GM12872 (cell line): ENCODE results near the gene FOXO4.

Experiments
- TF ChIP-seq, protein P1 (sequence below): IDR thresholded peaks from 3 replicates; pipeline ENCODE4 v1.5.1; 2011; ENCODE audit warnings: low read depth, mild to moderate bottlenecking, low read length, moderate library complexity; ENCODE audit not compliant: insufficient read depth

The FOXO4 gene

DNA sequence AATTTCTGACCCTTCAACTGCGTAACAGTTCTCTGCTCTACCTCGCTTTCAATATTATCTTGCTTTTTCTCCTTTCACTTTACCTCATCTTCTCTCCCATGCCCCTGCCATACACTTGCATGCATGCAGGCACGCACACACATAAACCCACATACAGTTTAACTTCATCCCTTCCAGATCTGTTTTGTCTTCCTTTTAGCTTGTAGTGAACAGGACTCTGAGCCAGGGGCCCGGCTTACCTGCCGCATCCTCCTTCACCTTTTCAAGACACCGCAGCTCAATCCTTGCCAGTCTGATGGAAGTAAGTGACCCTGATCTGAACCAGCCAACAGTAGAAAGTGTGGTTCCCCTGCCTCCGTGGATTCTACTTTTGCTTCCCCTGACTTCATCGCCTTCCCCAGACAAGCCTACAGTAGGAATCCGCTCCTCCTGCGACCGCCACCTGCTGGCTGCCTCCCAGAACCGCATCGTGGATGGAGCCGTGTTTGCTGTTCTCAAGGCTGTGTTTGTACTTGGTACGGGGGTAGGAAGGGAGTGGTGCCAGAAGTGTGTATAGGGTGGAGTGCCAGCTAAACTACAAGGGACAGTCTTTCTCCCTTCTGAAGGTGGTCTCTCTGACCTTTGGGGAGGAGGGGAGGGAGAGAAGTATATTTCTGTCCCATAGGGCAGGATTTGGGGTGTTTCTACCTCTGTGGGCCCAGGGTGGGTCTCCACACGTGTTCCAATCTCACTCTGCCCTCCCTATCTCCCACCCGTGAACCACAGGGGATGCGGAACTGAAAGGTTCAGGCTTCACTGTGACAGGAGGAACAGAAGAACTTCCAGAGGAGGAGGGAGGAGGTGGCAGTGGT is 33.5 kb downstream of the FOXO4 start:
- TF ChIP-seq, protein P1, sequence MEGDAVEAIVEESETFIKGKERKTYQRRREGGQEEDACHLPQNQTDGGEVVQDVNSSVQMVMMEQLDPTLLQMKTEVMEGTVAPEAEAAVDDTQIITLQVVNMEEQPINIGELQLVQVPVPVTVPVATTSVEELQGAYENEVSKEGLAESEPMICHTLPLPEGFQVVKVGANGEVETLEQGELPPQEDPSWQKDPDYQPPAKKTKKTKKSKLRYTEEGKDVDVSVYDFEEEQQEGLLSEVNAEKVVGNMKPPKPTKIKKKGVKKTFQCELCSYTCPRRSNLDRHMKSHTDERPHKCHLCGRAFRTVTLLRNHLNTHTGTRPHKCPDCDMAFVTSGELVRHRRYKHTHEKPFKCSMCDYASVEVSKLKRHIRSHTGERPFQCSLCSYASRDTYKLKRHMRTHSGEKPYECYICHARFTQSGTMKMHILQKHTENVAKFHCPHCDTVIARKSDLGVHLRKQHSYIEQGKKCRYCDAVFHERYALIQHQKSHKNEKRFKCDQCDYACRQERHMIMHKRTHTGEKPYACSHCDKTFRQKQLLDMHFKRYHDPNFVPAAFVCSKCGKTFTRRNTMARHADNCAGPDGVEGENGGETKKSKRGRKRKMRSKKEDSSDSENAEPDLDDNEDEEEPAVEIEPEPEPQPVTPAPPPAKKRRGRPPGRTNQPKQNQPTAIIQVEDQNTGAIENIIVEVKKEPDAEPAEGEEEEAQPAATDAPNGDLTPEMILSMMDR: peak; percentile 82

DNA sequence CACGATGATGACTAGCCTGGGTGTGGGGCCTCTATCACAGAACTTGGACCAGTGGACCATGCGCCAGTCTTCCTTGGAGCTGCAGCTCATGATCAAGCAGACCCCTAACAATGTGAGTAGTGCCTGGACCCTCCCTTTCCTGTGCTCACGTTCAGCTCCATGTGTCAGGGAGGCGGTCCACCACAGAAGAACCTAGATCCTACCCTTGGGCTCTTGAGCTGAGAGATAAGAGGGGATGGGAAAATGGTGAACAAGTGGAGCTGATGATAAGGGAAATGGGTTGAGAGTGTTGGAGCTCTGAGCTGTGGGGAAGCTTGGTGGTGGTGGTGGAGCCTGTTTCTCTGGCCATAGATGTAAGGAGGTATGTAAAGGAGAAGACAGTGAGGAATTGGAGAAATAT is 35.9 kb downstream of the FOXO4 start:
- TF ChIP-seq, protein P1: no peak

DNA sequence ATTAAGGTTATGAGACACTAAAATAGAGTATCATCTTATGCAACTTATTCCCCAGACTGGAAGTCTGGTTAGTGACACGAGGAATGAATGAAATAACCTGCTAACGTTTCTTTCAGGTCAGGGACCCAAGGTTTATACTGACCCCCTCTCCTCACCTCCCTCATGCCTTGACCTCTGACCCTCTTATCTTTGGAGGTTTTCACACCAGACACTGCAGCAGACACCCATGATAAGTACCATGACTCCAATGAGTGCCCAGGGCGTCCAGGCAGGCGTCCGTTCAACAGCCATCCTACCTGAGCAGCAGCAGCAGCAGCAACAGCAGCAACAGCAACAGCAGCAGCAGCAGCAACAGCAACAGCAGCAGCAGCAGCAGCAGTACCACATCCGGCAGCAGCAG is 44.8 kb downstream of the FOXO4 start:
- TF ChIP-seq, protein P1: no peak

DNA sequence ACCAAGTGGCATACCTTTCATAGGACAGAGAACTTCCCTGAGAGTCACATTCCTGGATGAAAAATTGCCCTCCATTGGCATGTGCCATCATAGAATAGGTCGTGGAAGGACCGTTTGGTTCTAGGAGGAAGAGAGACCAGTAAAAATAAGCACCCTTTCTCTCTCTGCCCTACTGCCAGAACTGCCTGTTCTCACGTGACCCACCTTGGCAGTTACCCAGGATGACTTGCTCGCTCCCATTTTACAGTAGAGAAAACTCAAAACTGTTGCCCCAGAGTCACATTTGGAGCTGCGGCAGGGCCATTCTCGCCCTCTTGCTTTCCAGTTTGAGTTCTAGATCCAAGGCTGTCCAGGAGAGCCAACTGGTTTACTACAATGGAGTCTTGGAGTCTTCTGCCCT is 47.9 kb downstream of the FOXO4 start:
- TF ChIP-seq, protein P1: no peak

DNA sequence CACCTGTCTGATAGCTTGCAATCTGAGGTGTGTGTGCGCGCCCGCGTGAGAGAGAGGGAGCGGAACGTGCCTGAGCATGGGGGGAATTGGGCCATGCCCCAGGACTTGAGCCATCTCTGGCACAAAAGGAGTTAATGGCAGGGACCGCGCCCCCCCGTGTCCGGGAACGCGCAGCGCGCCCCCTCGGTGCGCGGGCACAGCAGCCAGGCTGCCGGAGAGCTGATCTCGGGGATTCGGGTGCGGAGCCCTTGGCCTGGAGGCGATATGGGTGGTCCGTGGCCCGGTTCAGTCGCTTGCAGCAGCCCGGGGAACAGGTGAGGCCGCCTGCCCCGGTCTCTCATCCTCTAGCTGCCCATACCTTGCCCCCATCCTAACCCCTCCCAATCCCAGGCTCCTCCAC is 49.0 kb downstream of the FOXO4 start, which contains the start of gene NLGN3:
Gene NLGN3, plus strand, starts transcription at position 191 of the 400 bp plus-strand sequence. CDS start 2,909 bp downstream, outside the sequence.
- TF ChIP-seq, protein P1: no peak

DNA sequence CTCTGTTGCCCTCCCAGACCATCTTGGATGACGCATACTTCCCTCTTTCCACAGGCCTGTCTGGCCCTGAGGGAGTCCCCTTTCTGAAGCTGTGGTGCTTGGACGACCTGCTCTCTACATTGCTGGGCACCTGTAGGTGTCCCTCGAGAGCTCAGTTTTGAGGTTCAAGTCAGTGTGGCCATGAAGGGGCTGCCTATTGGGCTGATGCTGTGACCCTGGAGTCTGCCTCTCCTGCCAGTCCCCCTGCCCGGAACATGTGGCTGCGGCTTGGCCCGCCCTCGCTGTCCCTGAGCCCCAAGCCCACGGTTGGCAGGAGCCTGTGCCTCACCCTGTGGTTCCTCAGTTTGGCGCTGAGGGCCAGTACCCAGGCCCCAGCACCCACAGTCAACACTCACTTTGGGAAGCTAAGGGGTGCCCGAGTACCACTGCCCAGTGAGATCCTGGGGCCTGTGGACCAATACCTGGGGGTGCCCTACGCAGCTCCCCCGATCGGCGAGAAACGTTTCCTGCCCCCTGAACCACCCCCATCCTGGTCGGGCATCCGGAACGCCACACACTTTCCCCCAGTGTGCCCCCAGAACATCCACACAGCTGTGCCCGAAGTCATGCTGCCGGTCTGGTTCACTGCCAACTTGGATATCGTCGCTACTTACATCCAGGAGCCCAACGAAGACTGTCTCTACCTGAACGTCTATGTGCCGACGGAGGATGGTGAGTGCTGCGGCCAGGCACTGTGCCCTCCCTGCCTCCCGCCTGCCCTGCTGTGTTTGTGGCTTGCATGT is 52.0 kb downstream of the FOXO4 start:
- TF ChIP-seq, protein P1: peak; percentile 12; the same call in 1 of the 3 replicates

DNA sequence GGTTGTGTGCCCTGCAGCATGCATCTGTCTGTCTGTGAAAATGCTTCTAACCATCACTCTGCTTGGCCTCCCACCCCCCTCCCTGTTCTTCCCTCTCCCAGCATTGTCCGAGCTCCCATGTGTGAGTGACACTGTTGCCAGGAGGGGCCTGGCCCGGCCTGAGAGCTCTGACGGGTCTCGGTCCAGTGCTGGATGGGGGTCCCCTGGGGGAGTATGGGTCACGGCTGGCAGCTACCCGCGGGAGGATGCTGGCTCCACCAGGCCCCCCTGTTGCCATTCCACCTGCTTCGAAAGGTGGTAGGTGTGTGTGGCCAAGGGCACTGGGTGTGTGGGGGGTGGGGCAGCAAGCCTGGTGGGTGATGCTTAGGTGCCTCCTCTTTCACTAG is 52.6 kb downstream of the FOXO4 start:
- TF ChIP-seq, protein P1: no peak
